SU-DHL-6 (cell line): ENCODE measurements around the gene FRMD1.

Experiments used
- CTCF ChIP-seq: fragments of 200-600 bp; sonication (generic); IDR thresholded peaks from one replicate; pipeline ENCODE4 v1.5.1; 2017; ENCODE audit warnings: antibody characterized with exemption, mild to moderate bottlenecking, low read length, moderate library complexity; ENCODE audit not compliant: insufficient read depth, poor library complexity, severe bottlenecking
- EZH2phosphoT487 ChIP-seq: fragments of 200-600 bp; sonication (generic), shearing (Covaris generic); conservative IDR thresholded peaks from 2 replicates; pipeline ENCODE4 v1.6.1; 2018; ENCODE audit warnings: mild to moderate bottlenecking, antibody characterized with exemption, low read length, moderate library complexity, mixed read lengths

GRCh38 chr6:168105813-168106632 lies 27.0 kb upstream of the FRMD1 start:
- TF ChIP-seq EZH2phosphoT487: no peak
- TF ChIP-seq CTCF: no peak
